Fibroblast of lung (primary cell): Measurements from ENCODE around the gene SGMS2. TPM values are rescaled to one million over a fixed set of nuclear protein-coding genes. Genes with fewer than 3 reads are reported as not detected.
"Not testable (repeated sequence)": the region's sequence is repeated elsewhere in the genome, so short reads cannot be mapped to it uniquely, and the experiment has no call there.

Experiments
- DNase-seq, 2 donors: peaks; one replicate each; pipeline versions ENCODE4 v3.0.0 to v3.0.0-alpha.2; 2010; ENCODE audit warnings: low read depth in 2 of 2
- H2AFZ ChIP-seq: 2 replicates; pipeline ENCODE4 v1.5.1; 2012; ENCODE audit warnings: low read length, control low read depth, inconsistent platforms
- H3K27ac ChIP-seq: 2 replicates; pipeline ENCODE4 v1.5.1; 2011; ENCODE audit warnings: low read length, control low read depth; ENCODE audit not compliant: insufficient read depth
- H3K27me3 ChIP-seq: 2 replicates; pipeline ENCODE4 v1.5.1; 2011; ENCODE audit warnings: mild to moderate bottlenecking, low read length; ENCODE audit not compliant: control insufficient read depth, insufficient read depth
- H3K36me3 ChIP-seq: 2 replicates; pipeline ENCODE4 v1.5.1; 2011; ENCODE audit warnings: low read length; ENCODE audit not compliant: control insufficient read depth, insufficient read depth
- H3K4me1 ChIP-seq: 2 replicates; pipeline ENCODE4 v1.5.1; 2011; ENCODE audit warnings: low read length; ENCODE audit not compliant: control insufficient read depth, insufficient read depth; ENCODE audit errors: extremely low read depth
- H3K4me2 ChIP-seq: 2 replicates; pipeline ENCODE4 v1.5.1; 2011; ENCODE audit warnings: low read length, control low read depth; ENCODE audit not compliant: insufficient read depth; ENCODE audit errors: extremely low read depth
- H3K4me3 ChIP-seq, 4 experiments: fragments of 200-600 bp in 1 of 4; sonication (generic) in 1 of 4; replicated peaks in 1 of 4; 2 replicates each; pipeline ENCODE4 v1.5.1; 2011 to 2016; ENCODE audit warnings: low read length in 4 of 4, low read depth in 3 of 4, mild to moderate bottlenecking in 3 of 4, control low read depth in 2 of 4, inconsistent platforms in 1 of 4, mixed read lengths in 1 of 4; ENCODE audit not compliant: insufficient read depth in 1 of 4; ENCODE audit errors: control extremely low read depth in 1 of 4
- H3K79me2 ChIP-seq: 2 replicates; pipeline ENCODE4 v1.5.1; 2012; ENCODE audit warnings: mild to moderate bottlenecking, low read length, inconsistent platforms; ENCODE audit not compliant: control insufficient read depth, insufficient read depth
- H3K9ac ChIP-seq: 2 replicates; pipeline ENCODE4 v1.5.1; 2011; ENCODE audit warnings: mild to moderate bottlenecking, low read length, control low read depth; ENCODE audit not compliant: insufficient read depth
- H3K9me3 ChIP-seq: 2 replicates; pipeline ENCODE4 v1.5.1; 2012; ENCODE audit warnings: low read depth, low read length; ENCODE audit not compliant: control insufficient read depth, insufficient read depth
- H4K20me1 ChIP-seq: 2 replicates; pipeline ENCODE4 v1.5.1; 2011; ENCODE audit warnings: low read length; ENCODE audit not compliant: control insufficient read depth, insufficient read depth; ENCODE audit errors: extremely low read depth
- EZH2 ChIP-seq: IDR thresholded peaks from 2 replicates; pipeline ENCODE4 v1.5.1; 2012; ENCODE audit warnings: low read length, control low read depth, mild to moderate bottlenecking; ENCODE audit errors: missing control alignments
- polyA plus RNA-seq, 2 donors: library from polyadenylated mRNA; depleted of rRNA in 1 of 2; stranded (reverse) in 1 of 2; unstranded in 1 of 2; fragments of >200 nt; gene quantifications; 2 replicates each; pipeline ENCODE4 v1.2.1, GENCODE V29; 2011 to 2012; ENCODE audit warnings: missing spikeins in 1 of 2
- total RNA-seq: library from RNA; depleted of rRNA; stranded (reverse); fragments of >200 nt; gene quantifications from 2 replicates; pipeline ENCODE4 v1.2.1, GENCODE V29; 2014
- TF ChIP-seq, protein P1 (sequence below), 2 donors: IDR thresholded peaks in 1 of 2; conservative IDR thresholded peaks in 1 of 2; 1 replicate in 1 of 2; 2 replicates in 1 of 2; pipeline ENCODE4 v1.5.1; 2011 to 2012; ENCODE audit warnings: low read length in 2 of 2, control low read depth in 1 of 2, inconsistent platforms in 1 of 2, low read depth in 1 of 2, mild to moderate bottlenecking in 1 of 2

Gene SGMS2
- total and polyA plus RNA-seq, 2 donors (not counting 1 experiment from before 2014, with no cell fraction given), result 63.7 to 82.7 TPM

DNA sequence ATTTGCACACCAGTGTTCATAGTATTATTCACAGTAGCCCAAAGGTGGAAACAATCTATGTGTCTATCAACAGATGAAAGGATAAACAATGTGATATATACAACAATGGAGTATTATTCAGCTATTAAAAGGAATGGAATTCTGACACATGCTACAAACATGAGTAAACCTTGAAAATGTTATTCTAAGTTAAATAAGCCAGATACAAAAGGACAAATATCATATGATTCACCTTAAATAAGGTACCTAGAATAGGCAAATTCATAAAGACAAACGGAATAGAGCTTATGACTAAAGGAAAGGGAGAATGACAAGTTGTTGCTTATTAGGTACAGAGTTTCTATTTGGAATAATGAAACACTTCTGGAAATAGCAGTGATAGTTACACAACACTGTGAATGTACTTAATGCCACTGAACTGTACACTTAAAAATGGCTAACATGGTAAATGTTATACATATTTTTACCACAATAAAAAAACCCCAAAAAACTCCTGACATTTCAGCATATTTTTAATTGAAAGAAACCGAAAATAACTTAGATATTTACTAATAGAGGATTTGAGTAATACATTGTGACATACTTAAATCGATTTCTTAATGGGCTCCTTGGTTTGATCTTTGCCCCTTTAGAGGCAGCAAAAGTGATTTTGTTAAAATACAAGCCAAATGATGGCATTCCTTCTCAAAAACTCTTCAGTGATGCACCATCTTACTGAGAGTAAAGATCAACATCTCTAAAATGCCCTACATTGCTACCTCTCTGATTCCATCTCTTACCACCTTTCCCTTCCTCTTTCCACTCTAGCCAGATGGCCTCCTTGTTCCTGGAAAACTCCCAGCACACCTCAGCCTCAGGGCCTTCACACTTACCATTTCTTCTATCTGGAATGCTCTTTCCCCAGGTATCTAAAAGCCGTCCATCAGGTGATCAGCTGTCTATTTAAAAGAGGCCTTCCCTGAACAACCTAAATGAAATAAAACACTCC, 98.0 kb downstream of the SGMS2 start:
- H4K20me1 ChIP-seq, result no peaks in the 10 kb centered on the region
- no peaks in the 10 kb centered on the region for H3K9me3 ChIP-seq
- no peak for DNase-seq
- H3K27ac ChIP-seq, result no peak overlapping the region
- H3K9ac ChIP-seq, result no peak overlapping the region
- no peaks in the 10 kb centered on the region for H3K27me3 ChIP-seq
- no peaks in the 10 kb centered on the region for H3K36me3 ChIP-seq
- no peak overlapping the region for H2AFZ ChIP-seq
- TF ChIP-seq, protein P1, sequence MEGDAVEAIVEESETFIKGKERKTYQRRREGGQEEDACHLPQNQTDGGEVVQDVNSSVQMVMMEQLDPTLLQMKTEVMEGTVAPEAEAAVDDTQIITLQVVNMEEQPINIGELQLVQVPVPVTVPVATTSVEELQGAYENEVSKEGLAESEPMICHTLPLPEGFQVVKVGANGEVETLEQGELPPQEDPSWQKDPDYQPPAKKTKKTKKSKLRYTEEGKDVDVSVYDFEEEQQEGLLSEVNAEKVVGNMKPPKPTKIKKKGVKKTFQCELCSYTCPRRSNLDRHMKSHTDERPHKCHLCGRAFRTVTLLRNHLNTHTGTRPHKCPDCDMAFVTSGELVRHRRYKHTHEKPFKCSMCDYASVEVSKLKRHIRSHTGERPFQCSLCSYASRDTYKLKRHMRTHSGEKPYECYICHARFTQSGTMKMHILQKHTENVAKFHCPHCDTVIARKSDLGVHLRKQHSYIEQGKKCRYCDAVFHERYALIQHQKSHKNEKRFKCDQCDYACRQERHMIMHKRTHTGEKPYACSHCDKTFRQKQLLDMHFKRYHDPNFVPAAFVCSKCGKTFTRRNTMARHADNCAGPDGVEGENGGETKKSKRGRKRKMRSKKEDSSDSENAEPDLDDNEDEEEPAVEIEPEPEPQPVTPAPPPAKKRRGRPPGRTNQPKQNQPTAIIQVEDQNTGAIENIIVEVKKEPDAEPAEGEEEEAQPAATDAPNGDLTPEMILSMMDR (conservative IDR thresholded peaks at IDR 0.05 in 1 of 2, IDR thresholded peaks at IDR 0.05 in 1 of 2; ENCODE audit: low read depth in 1 of 2, low read length in 2 of 2), result no peak
- no peak for TF ChIP-seq EZH2
- H3K4me2 ChIP-seq, result no peak overlapping the region
- H3K79me2 ChIP-seq, result no peaks in the 10 kb centered on the region
- H3K4me3 ChIP-seq, result no peak overlapping the region
- no peaks in the 10 kb centered on the region for H3K4me1 ChIP-seq

DNA sequence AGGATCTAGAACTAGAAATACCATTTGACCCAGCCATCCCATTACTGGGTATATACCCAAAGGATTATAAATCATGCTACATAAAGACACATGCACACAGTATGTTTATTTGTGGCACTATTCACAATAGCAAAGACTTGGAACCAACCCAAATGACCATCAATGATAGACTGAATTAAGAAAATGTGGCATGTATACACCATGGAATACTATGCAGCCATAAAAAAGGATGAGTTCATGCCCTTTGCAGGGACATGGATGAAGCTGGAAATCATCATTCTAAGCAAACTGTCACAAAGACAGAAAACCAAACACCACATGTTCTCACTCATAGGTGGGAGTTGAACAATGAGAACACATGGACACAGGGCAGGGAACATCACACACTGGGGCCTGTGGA, 101.0 kb downstream of the SGMS2 start:
- not testable (repeated sequence) for H3K36me3 ChIP-seq, H3K9me3 ChIP-seq, H3K79me2 ChIP-seq, H2AFZ ChIP-seq, H3K4me2 ChIP-seq, H4K20me1 ChIP-seq, H3K4me3 ChIP-seq, H3K4me1 ChIP-seq, H3K9ac ChIP-seq, H3K27ac ChIP-seq, H3K27me3 ChIP-seq, DNase-seq

DNA sequence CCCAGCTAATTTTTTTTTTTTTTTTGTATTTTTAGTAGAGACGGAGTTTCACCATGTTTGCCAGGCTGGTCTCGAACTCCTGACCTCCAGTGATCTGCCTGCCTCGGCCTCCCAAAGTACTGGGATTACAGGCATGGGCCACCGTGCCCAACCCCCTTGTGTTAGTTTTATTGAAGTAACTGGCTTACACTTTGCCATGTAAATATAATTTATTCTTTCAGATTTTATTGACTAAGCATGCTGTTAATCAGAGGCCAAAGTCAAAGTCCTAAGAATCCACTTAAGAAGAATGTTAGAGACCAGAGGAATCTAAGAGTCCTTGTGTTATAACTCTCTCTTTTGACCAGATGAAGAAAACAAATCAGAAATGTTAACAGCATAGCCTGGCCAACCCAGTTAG, 102.1 kb downstream of the SGMS2 start:
- H3K4me1 ChIP-seq, DNase-seq, H4K20me1 ChIP-seq, H2AFZ ChIP-seq, H3K4me3 ChIP-seq, H3K27me3 ChIP-seq, H3K27ac ChIP-seq, H3K79me2 ChIP-seq, H3K9ac ChIP-seq, H3K9me3 ChIP-seq, H3K4me2 ChIP-seq, H3K36me3 ChIP-seq: not testable (repeated sequence)
